Measurements from ENCODE around the gene ZNF609.

Gene ZNF609

GRCh38 chr15:64441852-64442251 is 18.5 kb upstream of the ZNF609 start:
- no peaks in the 10 kb centered on the region for H3K36me3 ChIP-seq (ENCODE audit: control insufficient read depth, insufficient read depth, low read length)
- no peak overlapping the region for H3K9ac ChIP-seq (ENCODE audit: low read depth, low read length)
- no peaks in the 10 kb centered on the region for H3K27me3 ChIP-seq (ENCODE audit: control insufficient read depth, insufficient read depth, low read length)
- no peaks in the 10 kb centered on the region for H3K9me3 ChIP-seq (ENCODE audit: control insufficient read depth, insufficient read depth, low read length)
- H3K4me3 ChIP-seq (ENCODE audit: low read depth, low read length) = no peak overlapping the region
- H3K4me1 ChIP-seq (ENCODE audit: control insufficient read depth, insufficient read depth, low read length) = no peaks in the 10 kb centered on the region

GRCh38 chr15:64443016-64443415 is 17.4 kb upstream of the ZNF609 start:
- Histone ChIP-seq H3K4me1 (ENCODE audit: control insufficient read depth, insufficient read depth, low read length) (no peaks in the 10 kb centered on the region), H3K4me3 (ENCODE audit: low read depth, low read length) (no peak overlapping the region), H3K9ac (ENCODE audit: low read depth, low read length) (no peak overlapping the region), H3K27me3 (ENCODE audit: control insufficient read depth, insufficient read depth, low read length) (no peaks in the 10 kb centered on the region), H3K9me3 (ENCODE audit: control insufficient read depth, insufficient read depth, low read length) (no peaks in the 10 kb centered on the region), H3K36me3 (ENCODE audit: control insufficient read depth, insufficient read depth, low read length) (no peaks in the 10 kb centered on the region)

DNA sequence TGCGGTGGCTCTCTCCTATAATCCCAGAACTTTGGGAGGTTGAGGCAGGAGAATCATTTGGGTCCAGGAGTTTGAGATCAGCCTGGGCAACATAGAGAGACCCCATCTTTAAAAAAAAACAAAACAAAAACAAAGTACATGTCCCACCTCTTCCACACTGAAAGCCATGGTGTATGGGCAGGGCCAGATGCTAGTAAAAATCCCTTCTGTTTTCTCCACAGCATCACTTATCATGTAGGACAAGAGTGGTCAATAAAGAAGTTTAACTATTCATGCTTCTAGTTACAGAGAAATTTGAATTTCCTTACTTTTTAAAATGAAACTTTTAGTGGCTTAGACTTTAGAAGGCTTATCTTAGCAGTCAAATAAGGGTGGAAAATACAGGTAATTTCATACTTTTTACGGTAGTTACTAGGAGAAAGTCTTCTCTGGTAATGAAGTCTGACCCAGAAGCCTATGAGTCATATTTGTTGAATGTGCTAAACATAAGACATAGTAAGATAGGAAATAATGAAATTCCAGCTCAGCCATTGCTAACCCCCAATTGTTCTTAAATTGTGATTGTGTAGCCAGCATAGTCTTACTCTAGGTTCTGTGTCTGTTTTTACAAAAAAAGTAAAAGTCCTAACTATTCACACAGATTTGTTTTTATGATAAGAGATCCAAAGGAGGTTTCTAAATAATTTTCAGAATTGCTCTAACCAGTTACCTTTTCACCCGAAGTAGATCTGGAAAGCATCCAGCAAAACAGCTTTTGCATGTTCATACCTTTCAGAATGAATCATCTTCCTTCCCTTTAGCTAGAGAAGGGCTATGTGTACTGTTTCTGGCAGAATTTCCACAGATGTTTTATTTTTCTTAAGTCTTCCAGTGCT is 16.4 kb upstream of the ZNF609 start:
- Histone ChIP-seq H3K9ac (ENCODE audit: low read depth, low read length) (no peak overlapping the region), H3K4me3 (ENCODE audit: low read depth, low read length) (no peak overlapping the region), H3K4me1 (ENCODE audit: control insufficient read depth, insufficient read depth, low read length) (no peaks in the 10 kb centered on the region), H3K9me3 (ENCODE audit: control insufficient read depth, insufficient read depth, low read length) (no peaks in the 10 kb centered on the region), H3K36me3 (ENCODE audit: control insufficient read depth, insufficient read depth, low read length) (no peaks in the 10 kb centered on the region), H3K27me3 (ENCODE audit: control insufficient read depth, insufficient read depth, low read length) (no peaks in the 10 kb centered on the region)

GRCh38 chr15:64444836-64445235 is 15.5 kb upstream of the ZNF609 start:
- no peak overlapping the region for H3K9ac ChIP-seq (ENCODE audit: low read depth, low read length)
- H3K4me1 ChIP-seq (ENCODE audit: control insufficient read depth, insufficient read depth, low read length) = no peaks in the 10 kb centered on the region
- H3K9me3 ChIP-seq (ENCODE audit: control insufficient read depth, insufficient read depth, low read length) = no peaks in the 10 kb centered on the region
- H3K36me3 ChIP-seq (ENCODE audit: control insufficient read depth, insufficient read depth, low read length) = no peaks in the 10 kb centered on the region
- H3K27me3 ChIP-seq (ENCODE audit: control insufficient read depth, insufficient read depth, low read length) = no peaks in the 10 kb centered on the region
- H3K4me3 ChIP-seq (ENCODE audit: low read depth, low read length) = no peak overlapping the region

DNA sequence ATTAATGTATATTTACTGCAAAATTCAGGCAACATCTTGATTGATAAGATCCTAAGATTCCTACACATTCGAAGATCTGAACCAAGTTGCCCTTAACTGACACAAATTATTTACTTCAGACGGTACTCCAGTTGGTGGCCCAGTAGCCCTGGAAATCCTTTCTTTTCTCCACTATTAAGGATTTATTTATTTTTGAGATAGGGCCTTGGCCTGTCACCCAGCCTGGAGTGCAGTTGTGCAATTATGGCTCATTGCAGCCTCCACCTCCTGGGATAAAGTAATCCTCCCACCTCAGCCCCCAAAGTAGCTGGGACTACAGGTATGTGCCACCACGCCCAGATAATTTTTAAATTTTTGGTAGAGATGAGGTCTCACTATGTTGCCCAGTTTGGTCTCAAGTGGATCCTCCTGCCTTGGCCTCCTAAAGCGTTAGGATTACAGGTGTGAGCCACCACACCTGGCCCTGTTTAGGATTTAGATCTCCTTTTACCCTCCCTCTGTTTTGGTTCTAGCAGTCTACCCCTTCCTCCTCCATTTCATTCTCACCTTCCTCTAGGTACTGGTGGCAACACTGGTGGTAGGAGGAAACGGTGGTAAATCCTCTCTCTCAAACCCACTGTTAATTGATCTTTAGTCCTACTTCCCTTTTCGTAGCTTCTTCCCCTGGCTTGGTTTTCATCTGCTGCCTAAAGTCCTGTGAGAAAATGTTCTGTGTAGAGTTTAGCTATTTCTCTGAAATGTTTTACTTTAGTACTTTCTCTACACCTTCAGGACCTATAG is 12.7 kb upstream of the ZNF609 start:
- H3K9me3 ChIP-seq (ENCODE audit: control insufficient read depth, insufficient read depth, low read length) = no peaks in the 10 kb centered on the region
- H3K27me3 ChIP-seq (ENCODE audit: control insufficient read depth, insufficient read depth, low read length) = no peaks in the 10 kb centered on the region
- H3K36me3 ChIP-seq (ENCODE audit: control insufficient read depth, insufficient read depth, low read length) = no peaks in the 10 kb centered on the region
- no peaks in the 10 kb centered on the region for H3K4me1 ChIP-seq (ENCODE audit: control insufficient read depth, insufficient read depth, low read length)
- H3K9ac ChIP-seq (ENCODE audit: low read depth, low read length) = no peak overlapping the region
- H3K4me3 ChIP-seq (ENCODE audit: low read depth, low read length) = no peak overlapping the region

DNA sequence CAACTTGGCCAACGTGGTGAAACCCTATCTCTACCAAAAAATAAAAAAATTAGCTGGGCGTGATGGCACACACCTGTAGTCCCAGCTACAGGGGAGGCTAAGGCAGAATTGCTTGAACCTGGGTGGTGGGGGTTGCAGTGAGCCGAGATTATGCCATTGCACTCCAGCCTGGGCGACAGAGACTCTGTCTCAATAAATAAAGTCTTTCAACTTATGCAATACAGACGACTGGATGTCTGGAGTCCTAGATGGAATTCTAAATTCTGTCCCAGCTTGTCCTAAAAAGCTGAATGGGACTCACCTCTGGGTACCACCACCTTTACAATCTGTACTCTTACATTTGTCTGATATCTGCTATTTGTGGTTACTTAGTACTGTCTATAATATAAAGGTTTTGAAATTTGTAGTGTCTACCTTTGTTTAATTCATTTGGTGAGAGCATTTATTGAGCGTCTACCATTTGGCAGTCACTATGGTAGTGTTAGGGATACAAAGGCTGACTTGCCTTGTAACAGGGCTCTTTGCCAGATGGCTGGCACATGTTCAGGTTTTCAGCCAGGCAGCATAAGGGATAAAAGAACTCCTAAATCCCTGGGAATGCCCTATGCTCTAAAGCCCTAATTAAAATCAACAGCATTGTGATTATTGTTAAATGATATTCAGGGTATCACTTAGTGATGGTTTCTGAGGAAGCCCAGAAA is 7.2 kb upstream of the ZNF609 start:
- Histone ChIP-seq H3K4me3 (ENCODE audit: low read depth, low read length) (no peak overlapping the region), H3K36me3 (ENCODE audit: control insufficient read depth, insufficient read depth, low read length) (no peaks in the 10 kb centered on the region), H3K9me3 (ENCODE audit: control insufficient read depth, insufficient read depth, low read length) (no peaks in the 10 kb centered on the region), H3K9ac (ENCODE audit: low read depth, low read length) (no peak overlapping the region), H3K27me3 (ENCODE audit: control insufficient read depth, insufficient read depth, low read length) (no peaks in the 10 kb centered on the region), H3K4me1 (ENCODE audit: control insufficient read depth, insufficient read depth, low read length) (peaks cover 11% of the 10 kb centered on the region)

DNA sequence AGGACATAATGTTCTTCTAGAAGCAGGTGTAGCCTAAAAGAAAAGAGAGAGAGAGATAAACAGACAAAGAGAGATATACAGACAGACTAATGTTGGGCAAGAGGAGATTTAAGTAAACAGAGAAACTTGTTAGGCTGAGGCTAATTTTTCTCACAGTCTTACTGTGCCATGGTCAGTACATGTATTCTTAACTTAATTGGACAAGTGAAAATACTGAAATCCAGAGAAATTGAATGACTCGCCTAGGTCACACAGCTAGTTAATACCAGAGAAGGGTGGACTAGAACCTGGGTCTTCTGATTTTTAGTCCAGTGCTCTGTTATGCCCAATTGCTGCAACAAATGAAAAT is 6.7 kb upstream of the ZNF609 start:
- no peak overlapping the region for H3K4me3 ChIP-seq (ENCODE audit: low read depth, low read length)
- no peaks in the 10 kb centered on the region for H3K27me3 ChIP-seq (ENCODE audit: control insufficient read depth, insufficient read depth, low read length)
- no peaks in the 10 kb centered on the region for H3K36me3 ChIP-seq (ENCODE audit: control insufficient read depth, insufficient read depth, low read length)

DNA sequence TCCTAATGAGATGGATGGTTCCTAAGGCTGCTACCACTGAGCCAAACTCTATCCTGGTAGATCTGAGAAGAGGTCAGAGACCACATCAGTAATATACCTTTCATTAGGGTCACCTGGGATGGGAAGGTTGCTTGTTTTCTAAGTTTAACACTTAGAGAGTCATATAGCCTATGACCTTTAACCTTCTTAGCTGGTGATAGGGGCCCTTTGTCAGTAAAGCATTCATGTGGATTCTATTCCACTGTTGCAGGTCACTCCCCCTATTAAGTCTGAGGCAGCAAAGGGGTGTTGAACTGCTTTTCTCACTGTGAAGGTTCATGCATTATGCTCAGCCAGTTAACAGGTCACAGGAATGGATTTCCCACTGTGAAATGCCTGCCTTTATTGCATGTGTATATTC is 6.1 kb upstream of the ZNF609 start:
- H3K36me3 ChIP-seq (ENCODE audit: control insufficient read depth, insufficient read depth, low read length) = no peaks in the 10 kb centered on the region
- H3K4me1 ChIP-seq (ENCODE audit: control insufficient read depth, insufficient read depth, low read length) = peaks cover 11% of the 10 kb centered on the region
- no peaks in the 10 kb centered on the region for H3K9me3 ChIP-seq (ENCODE audit: control insufficient read depth, insufficient read depth, low read length)
- H3K27me3 ChIP-seq (ENCODE audit: control insufficient read depth, insufficient read depth, low read length) = no peaks in the 10 kb centered on the region
- no peak overlapping the region for H3K9ac ChIP-seq (ENCODE audit: low read depth, low read length)
- no peak overlapping the region for H3K4me3 ChIP-seq (ENCODE audit: low read depth, low read length)

More for the DNA sequence above, 6.7 kb upstream of the ZNF609 start:
- Histone ChIP-seq H3K4me1 (ENCODE audit: control insufficient read depth, insufficient read depth, low read length) (peaks cover 11% of the 10 kb centered on the region), H3K9ac (ENCODE audit: low read depth, low read length) (no peak overlapping the region), H3K9me3 (ENCODE audit: control insufficient read depth, insufficient read depth, low read length) (no peaks in the 10 kb centered on the region)

DNA sequence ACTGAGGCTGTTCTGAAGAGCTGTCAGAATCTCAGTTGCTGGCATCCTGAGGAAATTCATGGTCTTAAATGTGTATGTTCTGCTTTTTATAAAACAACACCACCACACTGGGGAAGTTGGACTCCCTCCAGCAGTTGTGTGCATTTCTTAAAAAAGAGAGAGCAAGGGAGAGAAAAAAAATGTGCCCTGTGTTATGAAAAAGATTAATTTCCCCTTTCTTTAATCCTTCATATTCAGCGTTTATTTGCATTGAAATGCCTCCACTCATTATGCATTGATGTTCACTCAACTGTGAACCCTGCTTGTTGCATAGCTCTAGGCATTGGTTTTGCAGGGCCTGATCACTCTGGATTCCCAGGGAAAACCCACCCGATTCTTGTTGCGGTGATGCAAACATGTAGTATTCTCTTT is 4.4 kb upstream of the ZNF609 start:
- Histone ChIP-seq H3K4me1 (ENCODE audit: control insufficient read depth, insufficient read depth, low read length) (peaks cover 15% of the 10 kb centered on the region), H3K27me3 (ENCODE audit: control insufficient read depth, insufficient read depth, low read length) (no peaks in the 10 kb centered on the region), H3K36me3 (ENCODE audit: control insufficient read depth, insufficient read depth, low read length) (no peaks in the 10 kb centered on the region), H3K9me3 (ENCODE audit: control insufficient read depth, insufficient read depth, low read length) (no peaks in the 10 kb centered on the region), H3K4me3 (ENCODE audit: low read depth, low read length) (no peak overlapping the region), H3K9ac (ENCODE audit: low read depth, low read length) (no peak overlapping the region)

DNA sequence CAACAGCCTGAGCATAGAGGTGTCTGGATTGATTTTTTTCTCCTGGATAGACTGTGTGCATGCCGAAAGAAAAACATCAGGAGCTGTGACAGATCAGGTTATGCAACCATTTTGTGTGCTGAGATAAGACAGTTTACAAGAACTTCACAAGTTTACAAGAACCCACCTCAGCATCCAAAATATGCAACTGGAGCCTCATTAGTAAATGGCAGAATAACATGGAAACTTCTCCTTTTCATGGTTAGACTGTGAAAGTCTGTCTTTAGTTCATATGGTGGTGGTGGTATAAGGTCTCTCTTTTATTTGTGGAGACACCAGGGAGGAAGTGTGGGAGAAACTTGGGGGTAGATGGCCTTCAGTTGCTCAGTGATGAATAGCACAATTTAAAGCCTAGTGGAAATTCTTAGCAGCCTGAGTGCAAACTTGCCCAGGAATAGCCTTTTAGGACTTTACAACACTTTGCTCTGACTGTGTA is 3.7 kb upstream of the ZNF609 start:
- Histone ChIP-seq H3K9ac (ENCODE audit: low read depth, low read length) (no peak overlapping the region), H3K27me3 (ENCODE audit: control insufficient read depth, insufficient read depth, low read length) (no peaks in the 10 kb centered on the region), H3K4me1 (ENCODE audit: control insufficient read depth, insufficient read depth, low read length) (peaks cover 15% of the 10 kb centered on the region), H3K4me3 (ENCODE audit: low read depth, low read length) (no peak overlapping the region), H3K36me3 (ENCODE audit: control insufficient read depth, insufficient read depth, low read length) (no peaks in the 10 kb centered on the region), H3K9me3 (ENCODE audit: control insufficient read depth, insufficient read depth, low read length) (no peaks in the 10 kb centered on the region)

- Histone ChIP-seq H3K4me3 (ENCODE audit: low read depth, low read length) (no peak overlapping the region), H3K9me3 (ENCODE audit: control insufficient read depth, insufficient read depth, low read length) (no peaks in the 10 kb centered on the region), H3K9ac (ENCODE audit: low read depth, low read length) (no peak overlapping the region)
Measured at GRCh38 chr15:64459066-64459781, 1.2 kb upstream of the ZNF609 start.

More at GRCh38 chr15:64459066-64459781, 1.2 kb upstream of the ZNF609 start:
- H3K36me3 ChIP-seq (ENCODE audit: control insufficient read depth, insufficient read depth, low read length) = no peaks in the 10 kb centered on the region
- peaks cover 24% of the 10 kb centered on the region for H3K4me1 ChIP-seq (ENCODE audit: control insufficient read depth, insufficient read depth, low read length)
- no peaks in the 10 kb centered on the region for H3K27me3 ChIP-seq (ENCODE audit: control insufficient read depth, insufficient read depth, low read length)

Measured in iPS-15b (cell line).